NCI-H345 treated with DMSO at 0.1 percent for 48 hours (cell line): ENCODE results near the gene SRGAP2C.
"Not testable (repeated sequence)": the region's sequence is repeated elsewhere in the genome, so short reads cannot be mapped to it uniquely, and the experiment has no call there.

Experiments used
- DNase-seq: peaks from one replicate; lab custom pipeline; 2025; ENCODE audit not compliant: unreplicated experiment; lab: John Stamatoyannopoulos, UW

SRGAP2C gene

GRCh38 chr1:121226295-121226904 is 41.6 kb downstream of the SRGAP2C start:
- DNase-seq = not testable (repeated sequence)

GRCh38 chr1:121226925-121227324 is 42.1 kb downstream of the SRGAP2C start:
- DNase-seq = not testable (repeated sequence)

GRCh38 chr1:121227544-121228330 is 43.0 kb downstream of the SRGAP2C start:
- DNase-seq = not testable (repeated sequence)

GRCh38 chr1:121230636-121231035 is 45.9 kb downstream of the SRGAP2C start:
- DNase-seq = not testable (repeated sequence)

- DNase-seq = not testable (repeated sequence)
Observed at GRCh38 chr1:121232445-121233125, 47.8 kb downstream of the SRGAP2C start.

- DNase-seq = not testable (repeated sequence)
Observed at GRCh38 chr1:121234090-121234759, 49.5 kb downstream of the SRGAP2C start.

GRCh38 chr1:121238384-121238783 is 53.6 kb downstream of the SRGAP2C start:
- not testable (repeated sequence) for DNase-seq

- DNase-seq = not testable (repeated sequence)
Observed at GRCh38 chr1:121243913-121244312, 59.1 kb downstream of the SRGAP2C start.

GRCh38 chr1:121246399-121246798 is 61.6 kb downstream of the SRGAP2C start:
- DNase-seq = not testable (repeated sequence)

- not testable (repeated sequence) for DNase-seq
Observed at GRCh38 chr1:121252656-121253055, 67.9 kb downstream of the SRGAP2C start.

GRCh38 chr1:121254618-121255017 is 69.8 kb downstream of the SRGAP2C start:
- DNase-seq = not testable (repeated sequence)

GRCh38 chr1:121257632-121258031 is 72.9 kb downstream of the SRGAP2C start:
- DNase-seq = not testable (repeated sequence)

- not testable (repeated sequence) for DNase-seq
Observed at GRCh38 chr1:121258134-121258533, 73.4 kb downstream of the SRGAP2C start.

- not testable (repeated sequence) for DNase-seq
Observed at GRCh38 chr1:121260205-121260604, 75.4 kb downstream of the SRGAP2C start.

- DNase-seq = not testable (repeated sequence)
Observed at GRCh38 chr1:121262163-121262562, 77.4 kb downstream of the SRGAP2C start.

- not testable (repeated sequence) for DNase-seq
Observed at GRCh38 chr1:121263789-121264244, 79.0 kb downstream of the SRGAP2C start.

- DNase-seq = not testable (repeated sequence)
Observed at GRCh38 chr1:121267072-121267471, 82.3 kb downstream of the SRGAP2C start.

GRCh38 chr1:121269309-121269708 is 84.5 kb downstream of the SRGAP2C start:
- not testable (repeated sequence) for DNase-seq

GRCh38 chr1:121269973-121270372 is 85.2 kb downstream of the SRGAP2C start:
- not testable (repeated sequence) for DNase-seq

GRCh38 chr1:121271143-121271715 is 86.5 kb downstream of the SRGAP2C start:
- not testable (repeated sequence) for DNase-seq
